ENCODE measurements around the gene COA3. TPM values are rescaled to one million over a fixed set of nuclear protein-coding genes. Genes with fewer than 3 reads are reported as not detected.

COA3 gene
- total and polyA plus RNA-seq, 7 donors, result 73.4 to 382 (median 100) TPM

- no peak for TF ChIP-seq EP300 (IDR thresholded peaks at IDR 0.05)
- no peak for TF ChIP-seq POLR2AphosphoS5 (IDR thresholded peaks at IDR 0.05)
- TF ChIP-seq CTCF (IDR thresholded peaks at IDR 0.05), result no peak
- TF ChIP-seq POLR2A (IDR thresholded peaks at IDR 0.05), result no peak
- peaks cover 0 to 12% (median 3%) of the 10 kb centered on the region in 3 donors for H3K27me3 ChIP-seq
- no peak overlapping the region for H3K27ac ChIP-seq
- H3K9me3 ChIP-seq, result no peaks in the 10 kb centered on the region
- peaks cover 0 to 5% (median 2%) of the 10 kb centered on the region in 4 donors for H3K4me1 ChIP-seq
- intact Hi-C loops (cut with DNase I), result no loop called here
- DNase-seq, result no peak
- no peak overlapping the region for H3K4me3 ChIP-seq
- no peaks in the 10 kb centered on the region for H3K36me3 ChIP-seq
Observed at GRCh38 chr17:42767512-42767911, 31.0 kb downstream of the COA3 start.

- Histone ChIP-seq H3K36me3 (no peaks in the 10 kb centered on the region), H3K4me3 (no peak overlapping the region), H3K4me1 (peaks cover 0 to 13% (median 9%) of the 10 kb centered on the region in 4 donors), H3K27me3 (peaks cover 4 to 26% (median 11%) of the 10 kb centered on the region in 3 donors), H3K9me3 (no peaks in the 10 kb centered on the region), H3K27ac (no peak overlapping the region)
- TF ChIP-seq EP300 (IDR thresholded peaks at IDR 0.05) (no peak), POLR2A (IDR thresholded peaks at IDR 0.05) (no peak), POLR2AphosphoS5 (IDR thresholded peaks at IDR 0.05) (no peak), CTCF (IDR thresholded peaks at IDR 0.05) (no peak)
- intact Hi-C loops (cut with DNase I), result no loop called here
- no peak for DNase-seq
- WGBS, 2 donors, result 90 to 91% methylated on average over 6 of the region's 6 CpGs
Observed at GRCh38 chr17:42766124-42766523, 32.4 kb downstream of the COA3 start.

- Histone ChIP-seq H3K4me1 (peaks cover 0 to 20% (median 17%) of the 10 kb centered on the region in 4 donors), H3K27ac (peak overlapping the region; percentile 34 to 77 (median 54)), H3K9me3 (no peaks in the 10 kb centered on the region), H3K4me3 (peak overlapping the region; percentile 14 to 64 (median 54)), H3K27me3 (peaks cover 4 to 34% (median 20%) of the 10 kb centered on the region in 3 donors), H3K36me3 (no peaks in the 10 kb centered on the region)
- TF ChIP-seq POLR2AphosphoS5 (IDR thresholded peaks at IDR 0.05), result no peak
- no peak for TF ChIP-seq POLR2A (IDR thresholded peaks at IDR 0.05)
- TF ChIP-seq CTCF (IDR thresholded peaks at IDR 0.05), result no peak
- TF ChIP-seq EP300 (IDR thresholded peaks at IDR 0.05), result no peak
- 46 to 64% methylated on average over 12 of the region's 12 CpGs for WGBS, 2 donors
- DNase-seq, result no peak
- intact Hi-C loops (cut with DNase I), result no loop called here
Observed at GRCh38 chr17:42761638-42762037, 36.9 kb downstream of the COA3 start.

GRCh38 chr17:42760652-42761581 is 37.6 kb downstream of the COA3 start, which contains the start of gene RAMP2:
TSS of gene RAMP2 (plus strand) at chr17:42761227. CDS start at chr17:42761262, 35 bp downstream.
- intact Hi-C loops (cut with DNase I), result no loop called here
- Histone ChIP-seq H3K27me3 (peaks cover 4 to 29% (median 20%) of the 10 kb centered on the region in 3 donors), H3K4me3 (peak within 1 kb of the TSS; percentile 14 to 64 (median 54)), H3K27ac (peak within 1 kb of the TSS; percentile 34 to 77 (median 54)), H3K9me3 (no peaks in the 10 kb centered on the region), H3K36me3 (no peaks in the 10 kb centered on the region), H3K4me1 (peaks cover 0 to 20% (median 17%) of the 10 kb centered on the region in 4 donors)
- peak; percentile 68 for DNase-seq
- WGBS, 2 donors, result 6 to 7% methylated on average over 92 of the region's 92 CpGs
- TF ChIP-seq EP300 (IDR thresholded peaks at IDR 0.05), result no peak
- no peak for TF ChIP-seq POLR2A (IDR thresholded peaks at IDR 0.05)
- no peak for TF ChIP-seq POLR2AphosphoS5 (IDR thresholded peaks at IDR 0.05)
- TF ChIP-seq CTCF (IDR thresholded peaks at IDR 0.05), result no peak

Data from sigmoid colon (tissue), 7 donors.